GM13976 (cell line): ENCODE measurements around the gene CFAP157.

Experiments
- DNase-seq: peaks from one replicate; pipeline ENCODE4 v3.0.0; 2012; ENCODE audit warnings: low spot score
- in situ Hi-C: fragments of 300-500 bp; cut with MboI; formaldehyde crosslinking; loops from one replicate; pipeline ENCODE4 v1.12.0; 2022; ENCODE audit warnings: low sequenced_read_pairs, mixed read lengths, inconsistent platforms; ENCODE audit not compliant: unreplicated experiment
- TF ChIP-seq, protein P1 (sequence below): IDR thresholded peaks from 2 replicates; pipeline ENCODE4 v1.5.1; 2012; ENCODE audit warnings: borderline replicate concordance, mild to moderate bottlenecking; ENCODE audit not compliant: insufficient read depth; ENCODE audit errors: extremely low read depth, missing control alignments, control extremely low read depth

CFAP157 gene

DNA sequence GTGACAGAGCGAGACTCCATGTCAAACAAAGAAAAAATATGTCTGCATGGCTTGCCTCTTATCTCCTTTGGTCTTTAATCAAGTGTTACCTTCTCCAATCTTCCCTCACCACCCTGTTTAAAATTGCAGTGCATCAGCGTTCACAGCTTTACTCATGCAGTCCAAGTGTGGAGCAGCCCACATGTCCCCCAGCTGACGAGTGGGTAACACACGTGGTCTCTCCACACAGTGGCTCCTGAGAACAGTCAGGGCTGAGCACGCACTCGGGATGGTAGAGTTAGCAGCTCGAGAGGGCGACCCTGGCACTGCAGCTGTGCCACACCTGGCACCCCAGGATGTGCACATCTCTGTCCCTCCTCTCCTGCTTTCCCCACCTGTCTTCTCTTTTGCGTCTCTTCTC is 25.9 kb upstream of the CFAP157 start:
- TF ChIP-seq, protein P1, sequence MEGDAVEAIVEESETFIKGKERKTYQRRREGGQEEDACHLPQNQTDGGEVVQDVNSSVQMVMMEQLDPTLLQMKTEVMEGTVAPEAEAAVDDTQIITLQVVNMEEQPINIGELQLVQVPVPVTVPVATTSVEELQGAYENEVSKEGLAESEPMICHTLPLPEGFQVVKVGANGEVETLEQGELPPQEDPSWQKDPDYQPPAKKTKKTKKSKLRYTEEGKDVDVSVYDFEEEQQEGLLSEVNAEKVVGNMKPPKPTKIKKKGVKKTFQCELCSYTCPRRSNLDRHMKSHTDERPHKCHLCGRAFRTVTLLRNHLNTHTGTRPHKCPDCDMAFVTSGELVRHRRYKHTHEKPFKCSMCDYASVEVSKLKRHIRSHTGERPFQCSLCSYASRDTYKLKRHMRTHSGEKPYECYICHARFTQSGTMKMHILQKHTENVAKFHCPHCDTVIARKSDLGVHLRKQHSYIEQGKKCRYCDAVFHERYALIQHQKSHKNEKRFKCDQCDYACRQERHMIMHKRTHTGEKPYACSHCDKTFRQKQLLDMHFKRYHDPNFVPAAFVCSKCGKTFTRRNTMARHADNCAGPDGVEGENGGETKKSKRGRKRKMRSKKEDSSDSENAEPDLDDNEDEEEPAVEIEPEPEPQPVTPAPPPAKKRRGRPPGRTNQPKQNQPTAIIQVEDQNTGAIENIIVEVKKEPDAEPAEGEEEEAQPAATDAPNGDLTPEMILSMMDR = no peak
- in situ Hi-C loops = no loop called here
- DNase-seq = no peak

DNA sequence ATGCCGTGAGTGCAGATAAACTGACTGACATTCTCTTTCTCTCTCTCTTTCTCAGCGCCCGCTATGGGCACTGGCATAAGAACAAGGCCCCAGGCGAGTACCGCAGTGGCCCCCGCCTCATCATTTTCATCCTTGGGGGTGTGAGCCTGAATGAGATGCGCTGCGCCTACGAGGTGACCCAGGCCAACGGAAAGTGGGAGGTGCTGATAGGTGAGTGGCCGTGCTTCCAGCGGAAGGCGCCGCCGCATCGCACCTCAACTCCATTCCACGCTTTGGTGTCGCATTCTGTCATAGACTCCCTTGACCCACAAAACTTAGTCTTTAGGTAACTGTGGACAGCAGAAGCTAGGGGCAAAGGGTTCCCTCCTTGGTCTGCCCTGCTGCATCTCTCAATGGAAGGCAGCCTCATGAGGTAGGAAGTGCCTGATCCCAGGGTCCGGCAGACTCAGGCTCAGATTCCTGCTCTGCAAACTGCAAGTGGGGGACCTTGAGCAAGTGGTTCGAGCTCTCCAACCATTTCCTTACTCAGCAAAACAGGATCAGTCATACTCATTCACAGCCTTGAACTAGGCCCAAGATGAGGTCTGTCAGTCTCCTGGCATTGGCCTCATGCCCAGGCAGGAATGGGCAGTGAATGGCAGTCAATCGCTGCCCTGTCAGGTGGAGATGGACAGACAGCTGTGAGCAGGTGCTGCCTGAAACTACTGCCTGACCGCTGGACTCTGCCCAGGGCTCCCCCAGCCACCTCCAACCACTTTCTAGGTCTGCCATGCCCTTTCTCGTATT is 24.2 kb upstream of the CFAP157 start:
- in situ Hi-C loops = no loop called here
- TF ChIP-seq, protein P1 = no peak
- DNase-seq = no peak

DNA sequence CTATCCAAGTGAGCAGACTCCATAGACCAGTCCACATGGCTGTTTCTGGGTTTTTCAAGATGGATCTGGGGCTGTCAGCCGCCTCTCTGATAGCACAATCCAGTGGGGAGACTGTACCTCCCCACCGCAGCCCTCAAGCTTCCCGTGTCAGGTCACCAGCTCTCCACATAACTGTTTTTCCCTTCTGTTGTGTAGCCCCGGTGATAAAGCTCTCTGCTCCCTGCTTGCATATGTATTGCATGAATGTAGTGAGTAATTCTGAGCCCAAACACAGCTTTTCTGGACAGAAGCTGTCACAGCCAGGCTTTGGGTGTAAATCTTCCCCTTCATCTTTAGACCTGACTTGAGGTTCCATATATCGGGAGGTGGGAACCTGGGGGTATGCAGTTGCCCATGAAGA is 23.1 kb upstream of the CFAP157 start:
- TF ChIP-seq, protein P1 = no peak
- no peak for DNase-seq
- in situ Hi-C loops = no loop called here

DNA sequence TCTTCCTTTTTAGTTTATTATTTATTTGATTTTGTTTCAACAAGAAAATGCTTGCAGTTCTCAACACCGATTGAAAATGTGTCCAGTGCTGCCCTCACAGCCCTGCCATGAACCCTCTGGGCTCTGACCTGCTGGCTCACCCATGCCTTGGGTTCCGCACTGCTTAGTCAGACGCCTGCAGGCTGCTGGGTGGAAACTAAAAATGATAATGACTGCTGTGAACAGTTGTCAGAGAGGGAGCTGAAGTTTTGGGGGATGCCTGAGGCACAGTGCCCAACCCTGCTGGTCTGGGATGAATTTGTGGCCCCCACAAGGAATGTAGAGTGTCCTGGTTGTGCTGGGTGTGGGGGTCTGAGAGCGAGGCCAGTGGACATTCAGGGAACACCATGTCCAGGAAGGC is 22.2 kb upstream of the CFAP157 start:
- in situ Hi-C loops = no loop called here
- TF ChIP-seq, protein P1 = no peak
- no peak for DNase-seq

DNA sequence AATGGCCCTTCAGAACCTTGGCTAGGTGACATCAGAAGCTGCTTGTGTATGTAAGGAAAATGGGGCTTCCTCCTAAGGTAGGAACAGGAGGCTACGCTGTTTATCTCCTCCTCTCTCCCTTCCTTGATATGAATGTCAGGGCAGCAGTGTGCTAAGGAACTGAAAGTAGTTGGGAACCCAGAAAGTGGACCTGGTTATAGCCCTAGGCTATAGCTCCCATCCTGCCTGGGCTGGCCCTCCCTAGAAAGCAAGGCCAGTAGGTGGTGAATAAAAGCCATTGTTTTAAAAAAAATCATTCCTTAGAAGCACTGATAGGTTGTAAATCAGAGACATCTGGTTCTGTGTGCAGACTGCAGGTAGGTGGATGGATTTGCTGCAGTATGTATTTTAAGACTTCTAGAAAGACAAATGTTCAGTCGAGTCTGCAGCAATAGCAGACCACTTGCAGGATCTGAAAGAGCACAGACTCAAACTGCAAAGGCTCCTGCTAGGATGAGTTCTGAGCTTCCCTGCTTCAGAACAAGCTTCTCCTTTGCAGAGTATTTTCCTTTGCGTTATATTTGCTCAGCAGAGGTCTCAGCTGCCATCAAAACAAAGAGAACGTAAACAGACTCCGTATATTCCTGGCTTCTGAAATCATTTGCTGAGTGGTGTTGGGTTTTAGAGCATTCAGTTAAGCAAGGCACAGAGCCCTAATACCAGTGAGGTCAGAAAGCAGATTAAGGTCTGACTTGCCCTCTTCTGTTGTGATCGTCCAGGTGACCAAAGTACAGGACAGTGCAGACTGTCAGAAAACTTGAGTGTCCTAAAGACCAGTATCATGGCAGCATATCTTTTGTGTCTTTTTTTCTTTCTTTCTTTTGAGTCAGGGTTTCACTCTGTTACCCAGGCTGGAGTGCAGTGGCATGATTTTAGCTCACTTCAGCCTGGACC is 20.1 kb upstream of the CFAP157 start:
- DNase-seq = no peak
- in situ Hi-C loops = no loop called here
- TF ChIP-seq, protein P1 = no peak

DNA sequence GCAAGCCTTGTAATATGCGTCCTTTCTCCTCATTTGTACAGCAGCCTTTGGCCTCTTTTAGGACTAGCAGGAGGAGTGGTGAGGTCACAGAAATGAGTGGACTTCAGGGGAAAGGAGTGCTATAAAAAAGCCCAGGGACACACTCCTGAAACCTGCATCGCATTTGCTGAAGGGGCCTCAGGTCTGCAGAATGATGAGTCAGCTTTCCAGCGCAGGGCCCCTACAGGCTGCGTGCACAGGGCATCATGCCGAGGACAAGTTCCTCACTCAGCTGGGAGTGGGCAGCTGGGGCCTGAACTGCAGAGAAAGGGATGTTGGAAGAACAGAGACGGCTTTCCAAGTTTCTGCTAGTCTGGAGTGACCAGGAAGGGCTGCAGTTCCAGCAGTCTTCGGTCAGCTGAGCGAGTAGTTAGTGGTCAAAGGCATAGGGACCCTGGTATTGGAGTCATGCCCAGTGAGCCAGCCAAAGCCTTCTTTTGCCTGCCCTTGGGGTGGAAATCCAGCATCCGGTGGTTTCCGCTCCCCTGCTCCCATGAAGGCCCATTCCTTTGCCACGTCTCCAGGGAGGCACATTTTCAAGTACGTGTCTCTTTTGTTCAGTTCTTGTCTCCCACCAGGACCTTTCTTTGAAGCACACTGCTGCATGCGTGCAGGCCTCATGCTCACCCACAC is 17.3 kb upstream of the CFAP157 start:
- DNase-seq = no peak
- in situ Hi-C loops = no loop called here
- TF ChIP-seq, protein P1 = no peak
